ENCODE results near the gene ZNF367. TPM values are rescaled to one million over a fixed set of nuclear protein-coding genes. Genes with fewer than 3 reads are reported as not detected.
"Not testable (repeated sequence)": the region's sequence is repeated elsewhere in the genome, so short reads cannot be mapped to it uniquely, and the experiment has no call there.

Gene ZNF367
- total RNA-seq, 1 donor from 2014 or later = 2.2 TPM

DNA sequence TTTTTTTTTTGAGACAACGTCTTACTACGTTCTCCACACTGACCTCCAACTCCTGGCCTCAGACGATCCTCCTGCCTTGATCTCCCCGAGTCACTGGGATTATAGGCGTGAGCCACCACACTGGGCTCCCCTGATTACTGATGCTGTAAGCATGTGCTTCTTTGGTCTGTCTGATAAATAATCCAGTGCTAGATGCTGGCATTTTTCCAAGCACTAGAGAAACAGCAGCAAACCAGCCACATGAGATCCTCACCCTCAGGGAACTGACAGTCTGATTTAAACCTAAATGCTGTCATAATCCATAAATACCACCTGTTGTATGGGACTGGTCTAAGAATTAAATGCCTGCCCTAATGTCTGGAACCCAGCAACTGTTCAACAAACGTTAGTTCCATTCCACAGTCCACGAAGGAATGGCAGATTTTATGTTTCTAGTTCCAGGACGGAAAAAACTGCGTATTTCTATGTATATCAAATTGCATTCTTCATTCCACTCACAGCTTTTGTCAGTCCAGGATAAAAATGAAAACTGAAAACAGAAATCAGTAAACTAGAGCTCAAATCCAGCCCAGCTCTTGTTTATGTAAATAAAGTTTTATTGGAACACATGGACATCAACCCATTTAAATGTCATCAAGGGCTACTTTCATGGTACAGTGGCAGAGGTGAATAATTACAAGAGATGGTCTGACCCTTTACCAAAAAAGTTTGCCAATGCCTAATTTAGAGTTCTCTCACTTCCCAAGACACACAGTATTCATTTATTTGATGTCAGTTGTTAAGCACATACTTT is 54.8 kb downstream of the ZNF367 start:
- no peak for DNase-seq (ENCODE audit: low spot score)

DNA sequence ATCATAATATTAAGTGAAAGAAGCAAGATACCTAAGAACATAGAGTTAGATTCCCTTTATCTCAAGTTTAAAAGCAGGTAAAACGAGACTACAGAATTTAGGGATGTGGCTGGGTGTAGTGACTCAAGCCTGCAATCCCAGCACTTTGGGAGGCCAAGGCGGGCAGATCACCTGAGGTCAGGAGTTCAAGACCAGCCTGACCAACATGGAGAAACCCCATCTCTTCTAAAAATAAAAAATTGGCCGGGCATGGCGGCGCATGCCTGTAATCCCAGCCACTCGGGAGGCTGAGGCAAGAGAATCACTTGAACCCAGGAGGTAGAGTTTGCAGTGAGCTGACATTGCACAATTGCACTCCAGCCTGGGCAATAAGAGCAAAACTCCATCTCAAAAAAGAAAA is 56.1 kb downstream of the ZNF367 start:
- not testable (repeated sequence) for DNase-seq (ENCODE audit: low spot score)

DNA sequence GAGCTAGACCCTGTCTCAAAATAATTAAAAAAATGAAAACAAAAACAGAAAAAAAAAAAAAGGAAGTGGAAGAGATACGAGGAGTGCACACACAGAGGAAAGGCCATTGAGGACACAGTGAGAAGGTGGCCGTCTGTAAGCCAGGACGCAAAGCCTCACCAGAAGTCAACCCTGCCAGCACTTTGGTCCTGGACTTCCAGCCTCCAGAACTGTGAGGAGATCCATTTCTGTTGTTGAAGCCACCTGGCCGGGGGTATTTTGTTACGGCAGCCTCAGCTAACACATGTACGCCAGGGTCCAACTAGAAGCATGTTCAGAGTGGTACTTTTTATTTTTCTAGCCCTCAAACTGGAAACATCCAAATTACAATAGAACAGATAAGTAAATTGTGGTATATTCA is 56.5 kb downstream of the ZNF367 start:
- DNase-seq (ENCODE audit: low spot score) = no peak

DNA sequence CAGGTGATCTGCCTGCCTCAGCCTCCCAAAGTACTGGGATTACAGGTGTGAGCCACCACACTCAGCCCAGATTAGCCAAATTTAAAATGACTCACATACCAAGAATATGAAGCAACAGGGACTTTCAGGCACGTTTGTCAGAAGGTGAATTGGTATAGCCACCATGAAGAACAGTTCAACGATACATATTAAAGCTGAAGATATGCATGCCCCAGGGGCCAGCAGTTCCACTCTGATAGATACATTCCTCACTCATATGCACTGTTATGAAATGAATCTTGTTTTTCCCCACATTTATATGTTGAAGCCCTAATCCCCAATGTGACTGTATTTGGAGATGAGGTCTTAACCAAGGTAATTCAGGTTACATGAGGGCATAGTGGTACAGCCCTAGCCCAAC is 57.2 kb downstream of the ZNF367 start:
- no peak for DNase-seq (ENCODE audit: low spot score)

DNA sequence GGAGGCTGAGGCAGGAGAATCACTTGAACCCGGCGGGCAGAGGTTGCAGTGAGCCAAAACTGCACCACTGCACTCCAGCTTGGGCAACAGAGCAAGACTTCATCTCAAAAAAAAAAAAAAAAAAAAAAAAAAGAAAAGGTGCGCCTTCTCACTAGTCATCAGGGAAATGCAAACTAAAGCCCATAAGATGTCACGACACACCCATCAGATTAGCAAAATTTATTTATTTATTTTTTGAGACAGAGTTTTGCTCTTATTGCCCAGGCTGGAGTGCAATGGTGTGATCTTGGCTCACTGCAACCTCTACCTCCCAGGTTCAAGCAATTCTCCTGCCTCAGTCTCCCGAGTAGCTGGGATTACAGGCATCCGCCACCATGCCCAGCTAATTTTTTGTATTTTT is 57.6 kb downstream of the ZNF367 start:
- DNase-seq (ENCODE audit: low spot score) = not testable (repeated sequence)

DNA sequence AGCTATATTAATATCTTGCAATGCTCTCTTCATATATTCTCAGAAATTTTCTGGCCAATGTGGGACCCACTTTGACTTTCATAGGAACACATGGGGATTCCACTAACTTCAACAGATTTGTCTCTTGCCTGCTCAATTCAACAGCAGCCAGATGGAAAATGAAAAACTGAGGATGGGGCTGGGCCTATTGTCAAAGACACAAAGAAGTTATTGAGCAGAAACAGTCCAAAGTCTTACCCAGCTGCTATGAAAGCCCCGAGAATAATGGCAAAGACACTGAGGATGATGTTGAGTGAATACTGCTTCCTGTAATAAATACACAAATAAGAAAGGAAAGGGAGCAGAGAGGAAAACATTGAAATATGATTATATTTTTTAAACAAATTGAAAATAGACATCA is 67.3 kb downstream of the ZNF367 start:
- no peak for DNase-seq (ENCODE audit: low spot score)

DNA sequence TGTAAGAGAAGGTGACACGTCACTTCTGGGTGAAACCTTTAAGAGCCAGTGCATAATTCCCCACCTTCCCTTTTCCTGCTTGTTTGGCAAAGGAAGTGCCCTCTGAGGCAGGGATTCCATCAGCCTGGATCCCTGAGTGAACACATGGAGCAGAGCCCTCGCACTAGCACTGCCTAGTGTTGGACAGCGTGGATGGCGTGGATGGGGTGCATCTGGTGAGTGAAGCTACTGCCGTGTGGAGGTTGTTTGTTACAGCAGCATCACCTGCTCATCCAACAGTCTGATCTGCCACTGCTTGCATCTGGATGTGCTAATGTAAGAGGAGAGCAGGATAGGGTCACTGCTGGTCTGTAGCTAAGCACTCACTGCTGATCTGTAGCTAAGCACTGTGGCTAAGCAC is 69.9 kb downstream of the ZNF367 start:
- no peak for DNase-seq (ENCODE audit: low spot score)

DNA sequence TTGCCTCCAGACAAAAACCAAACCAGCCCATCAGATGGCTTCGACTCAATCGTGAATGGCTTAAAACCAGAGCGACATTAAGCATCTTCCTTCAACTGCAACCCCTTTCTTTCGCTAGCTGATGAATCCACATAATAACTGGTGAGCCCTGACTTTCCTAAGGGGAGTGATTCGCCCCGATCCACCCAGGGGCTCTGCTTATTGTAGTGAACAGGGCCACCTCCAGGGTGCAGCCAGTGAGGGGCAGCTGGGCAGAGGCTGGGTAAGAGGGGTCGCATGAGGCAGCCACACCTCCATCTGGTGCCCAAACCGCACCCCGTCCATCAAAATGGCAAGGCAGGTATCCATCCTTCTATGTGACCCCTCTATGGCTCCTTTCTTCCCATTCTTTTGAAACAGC is 72.6 kb downstream of the ZNF367 start:
- no peak for DNase-seq (ENCODE audit: low spot score)

DNA sequence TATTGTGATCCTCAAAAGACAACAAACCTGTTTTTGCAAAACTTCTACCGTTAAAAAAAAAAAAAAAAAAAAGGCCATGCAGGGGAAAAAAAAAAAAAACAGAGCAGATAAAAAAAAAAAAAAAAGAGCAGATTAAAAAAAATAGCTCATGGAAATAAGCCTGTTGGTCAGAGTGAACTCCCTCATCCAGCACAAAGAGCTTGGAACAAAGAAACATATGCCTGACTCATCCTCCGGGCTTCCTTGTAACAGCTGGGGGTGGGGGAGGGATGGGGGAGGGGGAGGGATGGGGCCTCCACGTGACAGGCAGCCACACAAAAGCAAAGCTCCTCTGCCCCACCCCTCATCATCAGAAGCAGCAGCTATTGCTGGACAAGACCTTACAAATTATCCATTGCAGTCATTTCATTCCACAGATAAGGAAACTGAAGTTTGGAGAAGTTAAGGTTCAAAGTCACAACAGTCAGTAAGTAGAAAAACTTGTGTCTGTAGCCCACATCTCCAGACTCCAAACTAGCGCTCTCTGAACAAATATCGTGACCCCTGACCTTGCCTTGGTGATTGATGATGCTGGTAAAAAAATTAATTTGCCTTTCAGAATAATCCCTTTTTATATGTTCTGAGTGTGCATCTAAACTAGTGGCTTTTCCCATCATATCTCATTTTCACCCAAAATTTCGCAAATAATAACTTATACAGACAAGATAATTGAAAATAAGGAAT is 73.6 kb downstream of the ZNF367 start:
- DNase-seq (ENCODE audit: low spot score) = peak; percentile 77

DNA sequence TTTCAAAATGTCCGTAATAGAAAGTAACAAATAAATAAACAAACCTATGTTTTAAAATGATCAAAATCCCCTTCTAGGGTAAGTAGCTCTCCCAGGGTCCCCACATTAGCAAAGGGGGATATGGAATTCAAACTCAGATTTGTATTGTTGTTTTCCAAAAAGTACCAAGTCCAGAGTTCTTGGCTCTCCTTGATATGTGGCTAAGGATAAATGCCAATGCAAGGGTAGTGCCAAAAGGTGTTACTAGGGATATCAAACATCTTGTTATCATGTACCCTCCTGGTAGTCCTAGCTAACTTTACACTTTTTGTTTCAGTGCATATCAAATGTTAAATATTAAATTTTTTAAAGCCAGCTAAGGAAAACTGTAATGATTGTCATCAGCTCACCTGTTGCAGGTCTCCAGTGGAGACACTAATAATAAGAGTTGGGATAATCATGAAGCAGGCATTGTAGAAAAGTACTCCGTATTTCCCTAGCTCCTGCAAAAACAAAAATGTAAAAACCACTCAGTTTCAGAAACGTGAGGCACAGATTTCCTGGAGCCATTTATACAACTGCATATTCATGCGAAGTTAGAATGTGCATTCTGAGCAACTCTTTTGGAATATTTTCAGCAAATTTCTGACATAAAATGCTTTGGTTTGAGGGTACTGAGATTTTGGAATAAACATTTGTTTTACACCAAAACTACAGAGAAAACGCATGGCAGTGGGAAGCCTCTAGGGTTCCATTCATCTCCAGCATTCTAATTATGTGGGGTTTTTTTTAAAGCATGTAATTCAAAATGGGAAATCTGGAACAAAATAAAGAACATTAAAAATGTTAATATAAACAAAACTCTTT is 74.4 kb downstream of the ZNF367 start:
- DNase-seq (ENCODE audit: low spot score) = no peak

DNA sequence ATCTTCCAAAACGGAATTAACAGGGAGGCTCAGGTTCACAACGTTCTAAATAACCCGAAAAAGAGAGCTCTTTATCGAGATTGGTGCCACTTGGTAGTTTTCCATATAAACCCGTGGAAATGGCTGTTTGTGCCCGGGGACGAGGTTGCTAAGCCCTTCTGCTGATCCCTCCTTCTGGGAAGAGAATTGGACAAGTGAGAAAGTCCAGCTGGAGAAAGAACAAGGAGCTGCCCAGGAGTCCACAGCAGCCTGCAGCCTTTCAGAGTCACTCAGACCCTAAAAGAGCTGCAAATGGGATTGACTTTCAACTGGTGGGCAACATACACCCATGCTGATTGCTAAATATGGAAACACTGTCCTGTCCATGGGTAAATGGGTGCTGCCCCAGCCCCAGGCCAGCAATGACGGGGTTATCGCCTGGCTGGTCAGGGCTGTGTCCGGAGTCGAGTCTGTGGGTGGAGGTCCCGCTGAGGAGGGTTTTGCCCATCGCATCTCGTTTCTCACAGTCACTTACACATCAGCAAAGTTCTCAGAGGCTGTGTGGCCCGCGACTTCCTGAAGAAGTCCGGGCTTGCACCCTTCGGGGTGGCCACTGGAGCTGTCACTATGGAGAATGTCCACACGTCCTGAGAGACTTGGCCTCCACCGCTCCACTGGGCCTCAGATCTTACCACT is 75.5 kb downstream of the ZNF367 start:
- peak; percentile 22 for DNase-seq (ENCODE audit: low spot score)

DNA sequence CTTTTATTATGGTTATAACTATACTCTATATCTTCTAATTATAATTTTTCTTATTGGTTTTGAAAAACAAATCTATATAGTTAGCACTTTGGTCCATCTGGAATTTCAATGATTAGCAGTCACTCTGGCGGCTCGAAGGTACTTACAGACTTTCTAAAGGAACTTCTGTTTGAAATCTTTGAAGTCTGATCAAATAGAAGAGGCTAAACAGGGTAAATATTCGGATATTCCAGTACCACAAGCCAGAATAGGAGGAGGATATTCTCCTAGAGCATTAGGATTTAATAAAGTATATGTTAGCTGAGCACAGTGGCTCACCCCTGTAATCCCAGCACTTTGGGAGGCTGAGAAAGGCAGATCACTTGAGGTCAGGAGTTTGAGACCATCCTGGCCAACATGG is 77.5 kb downstream of the ZNF367 start:
- DNase-seq (ENCODE audit: low spot score) = no peak

DNA sequence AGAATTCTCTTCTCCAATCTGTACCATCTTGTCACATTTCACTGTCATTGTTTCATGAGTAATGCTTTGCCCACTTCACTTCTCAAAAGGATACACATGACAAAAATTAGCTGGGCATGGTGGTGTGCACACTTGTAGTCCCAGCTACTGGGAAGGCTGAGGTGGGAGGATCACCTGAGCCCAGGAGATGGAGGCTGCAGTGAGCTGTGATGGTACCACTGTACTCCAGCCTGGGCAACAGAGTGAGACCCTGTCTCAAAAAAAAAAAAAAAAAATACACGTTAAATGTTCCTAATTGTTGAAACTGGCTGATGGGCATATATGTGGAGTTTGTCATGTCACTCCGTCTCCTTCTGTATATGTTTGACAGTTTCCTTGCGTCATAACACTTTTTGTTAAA is 79.9 kb downstream of the ZNF367 start:
- DNase-seq (ENCODE audit: low spot score) = no peak

Other genes with a start within 250 kb of the ZNF367 start
- gene HSD17B3, start 116.2 kb downstream of the ZNF367 start, total RNA-seq = 3.2 TPM
- gene SLC35D2, start 34.7 kb downstream of the ZNF367 start, total RNA-seq = 70.0 TPM
- gene HABP4, start 31.8 kb upstream of the ZNF367 start, total RNA-seq = 17.4 TPM
- 24.7 TPM for gene CDC14B, start 201.5 kb upstream of the ZNF367 start, total RNA-seq
- gene PRXL2C, start 236.9 kb upstream of the ZNF367 start, total RNA-seq = 11.5 TPM